Bronchial epithelial cell (primary cell): ENCODE data around the gene MFAP1. TPM values are rescaled to one million over a fixed set of nuclear protein-coding genes. Genes with fewer than 3 reads are reported as not detected.
A peak's percentile ranks its signal among the peaks of the same experiment; 100 is the strongest.
"Not testable (repeated sequence)": the region's sequence is repeated elsewhere in the genome, so short reads cannot be mapped to it uniquely, and the experiment has no call there.

ENCODE experiments used
- DNase-seq: peaks from one replicate; pipeline ENCODE4 v3.0.0-alpha.2; 2010; ENCODE audit warnings: low read depth
- FAIRE-seq: peaks from 2 replicates; lab custom pipeline; 2011; peaks lifted over from hg19 to GRCh38; lab: Jason Lieb, UNC
- H3K27me3 ChIP-seq: 2 replicates; pipeline ENCODE4 v1.5.1; 2011; ENCODE audit warnings: low read length; ENCODE audit not compliant: control insufficient read depth, insufficient read depth
- H3K36me3 ChIP-seq: 2 replicates; pipeline ENCODE4 v1.5.1; 2011; ENCODE audit warnings: low read length; ENCODE audit not compliant: control insufficient read depth, insufficient read depth
- H3K4me3 ChIP-seq: 2 replicates; pipeline ENCODE4 v1.5.1; 2011; ENCODE audit warnings: mild to moderate bottlenecking, low read depth, low read length, control low read depth
- total RNA-seq: library from RNA; depleted of rRNA; stranded (reverse); fragments of >200 nt; gene quantifications from 2 replicates; pipeline ENCODE4 v1.2.1, GENCODE V29; 2014
- TF ChIP-seq, protein P1 (sequence below): IDR thresholded peaks from 2 replicates; pipeline ENCODE4 v1.5.1; 2011; ENCODE audit warnings: mild to moderate bottlenecking, moderate library complexity, low read length, control low read depth, inconsistent platforms; ENCODE audit not compliant: insufficient read depth, severe bottlenecking

Gene MFAP1
- total RNA-seq, 1 donor from 2014 or later, result 20.8 TPM

GRCh38 chr15:43826029-43826507 lies 1.6 kb upstream of the MFAP1 start:
- TF ChIP-seq, protein P1, sequence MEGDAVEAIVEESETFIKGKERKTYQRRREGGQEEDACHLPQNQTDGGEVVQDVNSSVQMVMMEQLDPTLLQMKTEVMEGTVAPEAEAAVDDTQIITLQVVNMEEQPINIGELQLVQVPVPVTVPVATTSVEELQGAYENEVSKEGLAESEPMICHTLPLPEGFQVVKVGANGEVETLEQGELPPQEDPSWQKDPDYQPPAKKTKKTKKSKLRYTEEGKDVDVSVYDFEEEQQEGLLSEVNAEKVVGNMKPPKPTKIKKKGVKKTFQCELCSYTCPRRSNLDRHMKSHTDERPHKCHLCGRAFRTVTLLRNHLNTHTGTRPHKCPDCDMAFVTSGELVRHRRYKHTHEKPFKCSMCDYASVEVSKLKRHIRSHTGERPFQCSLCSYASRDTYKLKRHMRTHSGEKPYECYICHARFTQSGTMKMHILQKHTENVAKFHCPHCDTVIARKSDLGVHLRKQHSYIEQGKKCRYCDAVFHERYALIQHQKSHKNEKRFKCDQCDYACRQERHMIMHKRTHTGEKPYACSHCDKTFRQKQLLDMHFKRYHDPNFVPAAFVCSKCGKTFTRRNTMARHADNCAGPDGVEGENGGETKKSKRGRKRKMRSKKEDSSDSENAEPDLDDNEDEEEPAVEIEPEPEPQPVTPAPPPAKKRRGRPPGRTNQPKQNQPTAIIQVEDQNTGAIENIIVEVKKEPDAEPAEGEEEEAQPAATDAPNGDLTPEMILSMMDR, result no peak
- no peak for FAIRE-seq
- Histone ChIP-seq H3K36me3 (peaks cover 1% of the 10 kb centered on the region), H3K27me3 (no peaks in the 10 kb centered on the region), H3K4me3 (peak overlapping the region; percentile 32)
- DNase-seq, result no peak

- not testable (repeated sequence) for DNase-seq, H3K36me3 ChIP-seq, FAIRE-seq, H3K27me3 ChIP-seq, H3K4me3 ChIP-seq
Observed at GRCh38 chr15:43825305-43825704, 815 bp upstream of the MFAP1 start.

GRCh38 chr15:43821505-43821904 lies 3.0 kb downstream of the MFAP1 start:
- TF ChIP-seq, protein P1, result no peak
- no peaks in the 10 kb centered on the region for H3K27me3 ChIP-seq
- FAIRE-seq (no peak), DNase-seq (no peak)
- H3K36me3 ChIP-seq, result peaks cover 1% of the 10 kb centered on the region
- H3K4me3 ChIP-seq, result no peak overlapping the region

GRCh38 chr15:43815064-43815463 lies 9.4 kb downstream of the MFAP1 start:
- H3K27me3 ChIP-seq, H3K4me3 ChIP-seq, FAIRE-seq, DNase-seq: not testable (repeated sequence)
- H3K36me3 ChIP-seq, result peaks cover 18% of the 10 kb centered on the region

DNA sequence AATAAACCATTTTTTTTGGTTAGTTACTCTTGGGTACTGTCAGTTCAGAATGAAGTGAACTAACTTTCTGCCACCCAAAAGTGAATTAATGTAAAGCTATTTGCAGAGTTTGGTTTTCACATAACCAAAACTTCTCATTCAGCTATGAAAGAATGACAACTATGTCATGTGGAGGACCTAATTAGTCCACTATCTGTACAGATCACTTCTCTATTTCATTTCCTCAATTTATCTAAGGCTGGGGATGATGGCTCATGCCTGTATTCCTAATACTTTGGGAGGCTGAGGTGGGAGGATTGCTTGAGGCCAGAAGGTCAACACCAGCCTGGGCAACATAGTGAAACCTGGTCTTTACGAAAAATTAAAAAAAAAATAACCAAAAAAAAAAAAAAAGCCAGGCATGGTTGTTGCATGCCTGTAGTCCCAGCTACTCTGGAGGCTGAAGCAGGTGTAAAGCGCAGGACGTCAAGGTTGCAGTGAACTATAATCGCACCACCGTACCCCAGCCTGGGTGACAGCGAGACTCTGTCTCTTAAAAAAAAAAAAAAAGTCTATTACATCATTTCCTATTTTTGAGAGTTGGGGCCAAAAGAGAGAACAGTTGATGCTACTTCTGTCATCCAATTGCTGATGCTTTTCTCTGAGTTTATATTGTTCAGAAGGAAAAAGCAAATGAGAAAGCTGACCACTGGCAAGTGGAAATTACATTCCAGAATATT lies 15.4 kb downstream of the MFAP1 start:
- FAIRE-seq, result no peak
- no peak for DNase-seq
- Histone ChIP-seq H3K27me3 (no peaks in the 10 kb centered on the region), H3K36me3 (peaks cover 22% of the 10 kb centered on the region), H3K4me3 (no peak overlapping the region)
- TF ChIP-seq, protein P1, result no peak

- TF ChIP-seq, protein P1, result no peak
Observed at GRCh38 chr15:43808435-43808950, 16.0 kb downstream of the MFAP1 start.

DNA sequence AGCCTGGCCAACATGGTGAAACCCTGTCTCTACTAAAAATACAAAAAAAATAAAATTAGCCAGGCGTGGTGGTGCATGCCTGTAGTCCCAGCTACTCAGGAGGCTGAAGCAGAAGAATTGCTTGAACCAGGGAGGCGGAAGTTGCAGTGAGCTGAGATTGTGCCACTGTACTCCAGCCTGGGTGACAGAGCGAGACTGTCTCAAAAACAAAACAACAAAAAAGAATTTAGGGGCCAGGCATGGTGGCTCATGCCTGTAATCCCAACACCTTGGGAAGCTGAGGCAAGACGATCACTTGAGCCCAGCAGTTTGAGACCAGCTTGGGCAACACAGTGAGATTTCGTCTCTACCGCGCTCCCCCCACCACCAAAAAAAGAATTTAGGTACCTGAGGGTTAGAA lies 21.8 kb downstream of the MFAP1 start:
- DNase-seq, H3K4me3 ChIP-seq, FAIRE-seq, H3K27me3 ChIP-seq: not testable (repeated sequence)
- H3K36me3 ChIP-seq, result peaks cover 12% of the 10 kb centered on the region

More at GRCh38 chr15:43808435-43808950, 16.0 kb downstream of the MFAP1 start:
- Histone ChIP-seq H3K36me3 (peaks cover 21% of the 10 kb centered on the region), H3K27me3 (no peaks in the 10 kb centered on the region), H3K4me3 (no peak overlapping the region)
- FAIRE-seq (no peak), DNase-seq (no peak)
